HepG2 (cell line): ENCODE results near the gene TMEM129. TPM values are rescaled to one million over a fixed set of nuclear protein-coding genes. Genes with fewer than 3 reads are reported as not detected.

Source experiments
- ARNTL ChIP-seq: sonication (generic); formaldehyde crosslinking; IDR thresholded peaks from 2 replicates; pipeline ENCODE4 v1.4.0; 2020; ENCODE audit warnings: mild to moderate bottlenecking, missing genetic modification reagents
- DMAP1 ChIP-seq: IDR thresholded peaks from 2 replicates; pipeline ENCODE4 v1.6.1; 2016
- HINFP ChIP-seq: sonication (generic); formaldehyde crosslinking; IDR thresholded peaks from 2 replicates; pipeline ENCODE4 v1.4.0; 2020; ENCODE audit warnings: low read depth, mild to moderate bottlenecking, missing genetic modification reagents
- IKZF5 ChIP-seq: IDR thresholded peaks from 2 replicates; pipeline ENCODE4 v1.6.1; 2018; ENCODE audit warnings: missing genetic modification reagents, mild to moderate bottlenecking, missing compliant biosample characterization
- KDM5B ChIP-seq: sonication (generic); formaldehyde crosslinking; IDR thresholded peaks from 2 replicates; pipeline ENCODE4 v1.4.0; 2020; ENCODE audit warnings: missing genetic modification reagents, mild to moderate bottlenecking, borderline replicate concordance
- KIAA2018 ChIP-seq: sonication (generic); formaldehyde crosslinking; IDR thresholded peaks from 2 replicates; pipeline ENCODE4 v1.5.0; 2020; ENCODE audit warnings: mild to moderate bottlenecking, missing genetic modification reagents, borderline replicate concordance
- POLR2G ChIP-seq: fragments of 200-400 bp; formaldehyde crosslinking; IDR thresholded peaks from 2 replicates; pipeline ENCODE4 v1.6.1; 2018; ENCODE audit warnings: mild to moderate bottlenecking, low read depth, low read length, moderate library complexity
- SCMH1 ChIP-seq: sonication (generic); formaldehyde crosslinking; IDR thresholded peaks from 2 replicates; pipeline ENCODE4 v1.9.0; 2021; ENCODE audit warnings: missing genetic modification reagents, mild to moderate bottlenecking, borderline replicate concordance
- SUZ12 ChIP-seq: fragments of 150-350 bp; IDR thresholded peaks from 2 replicates; pipeline ENCODE4 v1.6.1; 2014; ENCODE audit warnings: low read depth, low read length
- ZBTB26 ChIP-seq: IDR thresholded peaks from 2 replicates; pipeline ENCODE4 v1.6.1; 2016; ENCODE audit warnings: missing compliant biosample characterization, missing genetic modification reagents, borderline replicate concordance
- ZNF414 ChIP-seq: sonication (generic); formaldehyde crosslinking; IDR thresholded peaks from 2 replicates; pipeline ENCODE4 v1.5.0; 2020; ENCODE audit warnings: missing genetic modification reagents
- ZNF441 ChIP-seq: sonication (generic); formaldehyde crosslinking; IDR thresholded peaks from 2 replicates; pipeline ENCODE4 v1.7.0; 2021; ENCODE audit warnings: missing genetic modification reagents, borderline replicate concordance
- ZNF451 ChIP-seq: sonication (generic); formaldehyde crosslinking; IDR thresholded peaks from 2 replicates; pipeline ENCODE4 v1.5.0; 2020; ENCODE audit warnings: mild to moderate bottlenecking, missing genetic modification reagents
- ZNF616 ChIP-seq: sonication (generic); formaldehyde crosslinking; IDR thresholded peaks from 2 replicates; pipeline ENCODE4 v1.5.0; 2020; ENCODE audit warnings: low read depth, mild to moderate bottlenecking, missing genetic modification reagents
- ZNF713 ChIP-seq: sonication (generic); formaldehyde crosslinking; IDR thresholded peaks from 2 replicates; pipeline ENCODE4 v1.4.0; 2020; ENCODE audit warnings: mild to moderate bottlenecking, missing genetic modification reagents
- ZNF747 ChIP-seq: sonication (generic); formaldehyde crosslinking; IDR thresholded peaks from 2 replicates; pipeline ENCODE4 v1.8.1; 2023; ENCODE audit warnings: missing genetic modification reagents, mild to moderate bottlenecking, borderline replicate concordance
- polyA plus RNA-seq, 8 experiments: library from polyadenylated mRNA; depleted of rRNA in 3 of 8; stranded (reverse) in 7 of 8; unstranded in 1 of 8; fragments of >200 nt; fragmentation: Illumina TruSeq in 4 of 8; extraction: Trizol in 4 of 8; gene quantifications; 2 replicates each; pipeline versions ENCODE4 v1.2.1 to v1.2.3, GENCODE V29; 2011 to 2016; ENCODE audit warnings: low read depth in 4 of 8, missing spikeins in 1 of 8, mixed read lengths in 1 of 8; ENCODE audit not compliant: insufficient read depth in 1 of 8
- total RNA-seq, 5 experiments: library from RNA; depleted of rRNA; stranded (reverse); fragments of >200 nt; fragmentation: Illumina TruSeq; extraction: Trizol; gene quantifications; 2 replicates each; pipeline ENCODE4 v1.2.3, GENCODE V29; 2016; ENCODE audit warnings: low read depth in 1 of 5

The TMEM129 gene
- total and polyA plus RNA-seq, 2 of the 13 experiments (the other 11 are each of a cell fraction or from before 2014, with no cell fraction given): 19.0 to 25.8 TPM

GRCh38 chr4:1712216-1713002 lies 8.7 kb downstream of the TMEM129 start, which contains the start of gene SLBP (continued):
- TF ChIP-seq KIAA2018 (CRISPR knock-in tag): 0 out of 2 replicates have a peak, but pooled peaks have one; percentile 61
- TF ChIP-seq KDM5B: peak; percentile 100
- TF ChIP-seq ZNF441 (CRISPR knock-in tag): peak; percentile 72; the same call in 1 of the 2 replicates
- TF ChIP-seq ZBTB26: peak; percentile 84; the same call in 1 of the 2 replicates
- TF ChIP-seq IKZF5: peak; percentile 88
- TF ChIP-seq SCMH1 (CRISPR knock-in tag): no peak
- peak; percentile 97 for TF ChIP-seq ZNF616 (CRISPR knock-in tag)
- TF ChIP-seq ZNF747 (CRISPR knock-in tag): peak; percentile 97; the same call in 1 of the 2 replicates
- TF ChIP-seq ARNTL (CRISPR knock-in tag): peak; percentile 97
- TF ChIP-seq ZNF451 (CRISPR knock-in tag): peak; percentile 99
- peak; percentile 93 for TF ChIP-seq HINFP (CRISPR knock-in tag)
- no peak for TF ChIP-seq ZNF414 (CRISPR knock-in tag)
- no peak for TF ChIP-seq SUZ12
- peak; percentile 92 for TF ChIP-seq DMAP1
- no peak for TF ChIP-seq ZNF713 (CRISPR knock-in tag)
- TF ChIP-seq POLR2G: peak; percentile 51
